ENCODE data around the gene TPPP3. TPM values are rescaled to one million over a fixed set of nuclear protein-coding genes. Genes with fewer than 3 reads are reported as not detected.

The TPPP3 gene
- total and polyA plus RNA-seq, 9 of the 15 experiments (the other 6 are each of a cell fraction or from before 2014, with no cell fraction given): 0.13 to 0.50 (median 0.36) TPM; not detected in 2

DNA sequence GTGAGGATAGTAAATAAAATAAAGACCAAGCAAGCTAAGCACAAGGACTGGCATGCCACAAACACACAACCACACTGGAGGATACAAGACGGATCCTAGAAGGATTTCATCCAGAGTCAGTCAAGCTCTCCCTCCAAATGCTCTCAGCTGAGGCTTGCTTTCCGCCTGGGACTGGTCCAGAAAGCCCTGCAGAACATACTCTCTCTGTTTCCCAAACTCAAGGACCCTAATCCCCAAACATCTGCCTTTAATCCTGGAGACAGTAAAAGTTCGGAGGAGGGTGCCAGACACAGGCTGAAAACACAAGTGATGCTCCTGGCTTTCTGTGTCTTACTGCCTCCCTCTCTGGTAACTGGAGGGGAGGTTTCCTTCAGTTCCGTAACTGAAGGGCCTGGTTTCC, 32.3 kb upstream of the TPPP3 start:
- H3K9me1 ChIP-seq (ENCODE audit: control insufficient read depth, insufficient read depth, low read length): no peaks in the 10 kb centered on the region
- peaks cover 13% of the 10 kb centered on the region for H4K20me1 ChIP-seq (replicated peaks; ENCODE audit: control insufficient read depth, insufficient read depth, low read length)
- POLR2A ChIA-PET: interaction anchor here (0.6 to 0.8 kb wide), 3 partner anchors 20 to 356 kb away, joined by 3 read pairs; partner anchors contain the start of gene ACD
- H3K4me3 ChIP-seq: no peak overlapping the region
- no peak overlapping the region for H3K27ac ChIP-seq (ENCODE audit: extremely low read depth, low read depth, low read length)
- peaks cover 2 to 11% of the 10 kb centered on the region in 2 experiments; a peak in 4 of 5 replicates for H3K4me1 ChIP-seq (replicated peaks in 1 of 2; ENCODE audit: control insufficient read depth in 2 of 2, insufficient read depth in 2 of 2, low read length in 2 of 2)
- intact Hi-C loops (cut with micrococcal nuclease) (loop anchor here (10.0 kb wide), 1 partner anchor 89 kb away; no protein-coding TSS in a partner anchor), in situ Hi-C loops (cut with MboI) (no loop called here)
- H3K27me3 ChIP-seq (ENCODE audit: control insufficient read depth in 2 of 2, insufficient read depth in 2 of 2, low read length in 2 of 2): peaks cover 2 to 11% of the 10 kb centered on the region in 2 experiments; a peak in 3 of 5 replicates
- WGBS (ENCODE audit: insufficient coverage, low coverage, missing lambda C conversion rate): 21% methylated on average over 4 of the region's 4 CpGs
- no TSS peak for BruUV-seq (replicated peaks)
- no peaks in the 10 kb centered on the region for H3K9me3 ChIP-seq (replicated peaks; ENCODE audit: control insufficient read depth, insufficient read depth, low read depth, low read length)
- TF ChIP-seq, protein P1, sequence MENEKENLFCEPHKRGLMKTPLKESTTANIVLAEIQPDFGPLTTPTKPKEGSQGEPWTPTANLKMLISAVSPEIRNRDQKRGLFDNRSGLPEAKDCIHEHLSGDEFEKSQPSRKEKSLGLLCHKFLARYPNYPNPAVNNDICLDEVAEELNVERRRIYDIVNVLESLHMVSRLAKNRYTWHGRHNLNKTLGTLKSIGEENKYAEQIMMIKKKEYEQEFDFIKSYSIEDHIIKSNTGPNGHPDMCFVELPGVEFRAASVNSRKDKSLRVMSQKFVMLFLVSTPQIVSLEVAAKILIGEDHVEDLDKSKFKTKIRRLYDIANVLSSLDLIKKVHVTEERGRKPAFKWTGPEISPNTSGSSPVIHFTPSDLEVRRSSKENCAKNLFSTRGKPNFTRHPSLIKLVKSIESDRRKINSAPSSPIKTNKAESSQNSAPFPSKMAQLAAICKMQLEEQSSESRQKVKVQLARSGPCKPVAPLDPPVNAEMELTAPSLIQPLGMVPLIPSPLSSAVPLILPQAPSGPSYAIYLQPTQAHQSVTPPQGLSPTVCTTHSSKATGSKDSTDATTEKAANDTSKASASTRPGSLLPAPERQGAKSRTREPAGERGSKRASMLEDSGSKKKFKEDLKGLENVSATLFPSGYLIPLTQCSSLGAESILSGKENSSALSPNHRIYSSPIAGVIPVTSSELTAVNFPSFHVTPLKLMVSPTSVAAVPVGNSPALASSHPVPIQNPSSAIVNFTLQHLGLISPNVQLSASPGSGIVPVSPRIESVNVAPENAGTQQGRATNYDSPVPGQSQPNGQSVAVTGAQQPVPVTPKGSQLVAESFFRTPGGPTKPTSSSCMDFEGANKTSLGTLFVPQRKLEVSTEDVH (IDR thresholded peaks at IDR 0.05; ENCODE audit: low read depth, partially characterized antibody): no peak
- no peak for TF ChIP-seq NCOA6 (IDR thresholded peaks at IDR 0.05)
- no peaks in the 10 kb centered on the region for H3K79me2 ChIP-seq (ENCODE audit: control insufficient read depth, insufficient read depth, low read length)
- 0 out of 2 replicates have a peak overlapping the region, but pooled peaks have one; percentile 34 for H2AFZ ChIP-seq (ENCODE audit: low read depth, low read length)
- no peaks in the 10 kb centered on the region for H3K36me3 ChIP-seq (ENCODE audit: control insufficient read depth, insufficient read depth, low read length)
- DNase-seq (ENCODE audit: extremely low read depth in 1 of 4, low spot score in 3 of 4) (no peak), FAIRE-seq (no peak), ATAC-seq (no peak)
- H3K4me2 ChIP-seq (ENCODE audit: insufficient read depth, low read length): no peak overlapping the region
- CTCF ChIA-PET (ENCODE audit: low intra/inter-chr PET ratio): no interaction called here
- 0 out of 4 replicates have a peak overlapping the region, but pooled peaks of 1 of the 2 experiments have one; percentile 10 for H3K9ac ChIP-seq (ENCODE audit: insufficient read depth in 1 of 2, low read depth in 2 of 2, low read length in 2 of 2)

Data from K562 (cell line).